Upper lobe of left lung (tissue), 4 donors: ENCODE measurements around the gene RETSAT.

ENCODE experiments used
- EP300 ChIP-seq, 4 donors: sonication (generic); formaldehyde crosslinking; IDR thresholded peaks; one replicate each; pipeline ENCODE4 v1.5.1; 2017; ENCODE audit warnings: antibody characterized with exemption in 4 of 4, control low read depth in 2 of 4
- POLR2A ChIP-seq, 4 donors: fragments of 450-650 bp; IDR thresholded peaks; one replicate each; pipeline ENCODE4 v1.5.1; 2016 to 2017; ENCODE audit warnings: antibody characterized with exemption in 4 of 4, mild to moderate bottlenecking in 2 of 4
- POLR2AphosphoS5 ChIP-seq, 2 donors: sonication (generic); formaldehyde crosslinking; IDR thresholded peaks; one replicate each; pipeline ENCODE4 v1.5.1; 2017; ENCODE audit warnings: antibody characterized with exemption in 2 of 2
- TF ChIP-seq, protein P1 (sequence below), 6 experiments: fragments of 450-650 bp in 4 of 6; fragments of 200-600 bp in 2 of 6; sonication (generic) in 2 of 6; IDR thresholded peaks; one replicate each; pipeline ENCODE4 v1.5.1; 2016 to 2019; ENCODE audit warnings: antibody characterized with exemption in 6 of 6

GRCh38 chr2:85385746-85386145 lies 31.4 kb upstream of the RETSAT start:
- no peak for TF ChIP-seq EP300 (IDR thresholded peaks at IDR 0.05)
- TF ChIP-seq, protein P1, sequence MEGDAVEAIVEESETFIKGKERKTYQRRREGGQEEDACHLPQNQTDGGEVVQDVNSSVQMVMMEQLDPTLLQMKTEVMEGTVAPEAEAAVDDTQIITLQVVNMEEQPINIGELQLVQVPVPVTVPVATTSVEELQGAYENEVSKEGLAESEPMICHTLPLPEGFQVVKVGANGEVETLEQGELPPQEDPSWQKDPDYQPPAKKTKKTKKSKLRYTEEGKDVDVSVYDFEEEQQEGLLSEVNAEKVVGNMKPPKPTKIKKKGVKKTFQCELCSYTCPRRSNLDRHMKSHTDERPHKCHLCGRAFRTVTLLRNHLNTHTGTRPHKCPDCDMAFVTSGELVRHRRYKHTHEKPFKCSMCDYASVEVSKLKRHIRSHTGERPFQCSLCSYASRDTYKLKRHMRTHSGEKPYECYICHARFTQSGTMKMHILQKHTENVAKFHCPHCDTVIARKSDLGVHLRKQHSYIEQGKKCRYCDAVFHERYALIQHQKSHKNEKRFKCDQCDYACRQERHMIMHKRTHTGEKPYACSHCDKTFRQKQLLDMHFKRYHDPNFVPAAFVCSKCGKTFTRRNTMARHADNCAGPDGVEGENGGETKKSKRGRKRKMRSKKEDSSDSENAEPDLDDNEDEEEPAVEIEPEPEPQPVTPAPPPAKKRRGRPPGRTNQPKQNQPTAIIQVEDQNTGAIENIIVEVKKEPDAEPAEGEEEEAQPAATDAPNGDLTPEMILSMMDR (IDR thresholded peaks at IDR 0.05): no peak
- no peak for TF ChIP-seq POLR2A (IDR thresholded peaks at IDR 0.05)
- no peak for TF ChIP-seq POLR2AphosphoS5 (IDR thresholded peaks at IDR 0.05)
